ENCODE data around the gene LTK. TPM values are rescaled to one million over a fixed set of nuclear protein-coding genes. Genes with fewer than 3 reads are reported as not detected.

LTK gene
- total RNA-seq, 1 donor from 2014 or later: not detected

DNA sequence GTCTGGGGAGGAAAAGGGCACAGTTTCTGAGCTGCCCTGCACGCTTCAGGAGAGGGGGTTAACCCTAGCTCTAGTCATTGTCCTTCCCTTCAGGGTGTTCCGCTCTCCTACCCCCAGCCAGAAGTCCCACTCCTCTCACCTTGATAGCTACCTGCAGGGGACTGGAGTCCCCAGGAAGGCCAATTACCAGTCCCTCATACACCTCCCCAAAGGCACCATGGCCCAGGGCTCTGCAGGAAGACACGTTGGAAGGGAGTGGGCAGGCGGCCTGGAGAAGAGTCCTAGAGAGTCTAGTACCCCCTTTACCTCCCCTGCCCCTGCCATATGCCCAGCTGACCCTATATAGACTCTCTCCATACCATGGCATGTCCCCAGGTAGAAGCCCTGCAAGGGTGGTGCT is 7.9 kb downstream of the LTK start:
- Mint-ChIP-seq H3K27me3 (ENCODE audit: insufficient read depth, low read depth) (peaks cover 76% of the 10 kb centered on the region), H3K4me1 (peaks cover 8% of the 10 kb centered on the region), H3K27ac (no peak overlapping the region), H3K36me3 (no peaks in the 10 kb centered on the region), H3K9me3 (peaks cover 6% of the 10 kb centered on the region), H3K4me3 (no peak overlapping the region)
- Histone ChIP-seq H3K79me2 (ENCODE audit: low read depth) (no peaks in the 10 kb centered on the region), H3K4me2 (no peak overlapping the region), H3K36me3 (no peaks in the 10 kb centered on the region), H3K4me3 (no peak overlapping the region), H4K20me1 (ENCODE audit: low read depth) (peaks cover 41% of the 10 kb centered on the region), H3K4me1 (peaks cover 21% of the 10 kb centered on the region), H3K27me3 (peaks cover 100% of the 10 kb centered on the region), H3K9me3 (ENCODE audit: low read depth) (no peaks in the 10 kb centered on the region), H3F3A (ENCODE audit: low read depth) (peaks cover 11% of the 10 kb centered on the region), H3K27ac (no peak overlapping the region), H2AFZ (replicated peaks) (no peak overlapping the region), H3K9ac (no peak overlapping the region)
- no peak for DNase-seq (ENCODE audit: low spot score)
- TF ChIP-seq EZH2phosphoT487 (IDR thresholded peaks at IDR 0.05) (no peak), EZH2 (IDR thresholded peaks at IDR 0.05) (no peak)
- TF ChIP-seq, protein P1, sequence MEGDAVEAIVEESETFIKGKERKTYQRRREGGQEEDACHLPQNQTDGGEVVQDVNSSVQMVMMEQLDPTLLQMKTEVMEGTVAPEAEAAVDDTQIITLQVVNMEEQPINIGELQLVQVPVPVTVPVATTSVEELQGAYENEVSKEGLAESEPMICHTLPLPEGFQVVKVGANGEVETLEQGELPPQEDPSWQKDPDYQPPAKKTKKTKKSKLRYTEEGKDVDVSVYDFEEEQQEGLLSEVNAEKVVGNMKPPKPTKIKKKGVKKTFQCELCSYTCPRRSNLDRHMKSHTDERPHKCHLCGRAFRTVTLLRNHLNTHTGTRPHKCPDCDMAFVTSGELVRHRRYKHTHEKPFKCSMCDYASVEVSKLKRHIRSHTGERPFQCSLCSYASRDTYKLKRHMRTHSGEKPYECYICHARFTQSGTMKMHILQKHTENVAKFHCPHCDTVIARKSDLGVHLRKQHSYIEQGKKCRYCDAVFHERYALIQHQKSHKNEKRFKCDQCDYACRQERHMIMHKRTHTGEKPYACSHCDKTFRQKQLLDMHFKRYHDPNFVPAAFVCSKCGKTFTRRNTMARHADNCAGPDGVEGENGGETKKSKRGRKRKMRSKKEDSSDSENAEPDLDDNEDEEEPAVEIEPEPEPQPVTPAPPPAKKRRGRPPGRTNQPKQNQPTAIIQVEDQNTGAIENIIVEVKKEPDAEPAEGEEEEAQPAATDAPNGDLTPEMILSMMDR (IDR thresholded peaks at IDR 0.05): no peak

DNA sequence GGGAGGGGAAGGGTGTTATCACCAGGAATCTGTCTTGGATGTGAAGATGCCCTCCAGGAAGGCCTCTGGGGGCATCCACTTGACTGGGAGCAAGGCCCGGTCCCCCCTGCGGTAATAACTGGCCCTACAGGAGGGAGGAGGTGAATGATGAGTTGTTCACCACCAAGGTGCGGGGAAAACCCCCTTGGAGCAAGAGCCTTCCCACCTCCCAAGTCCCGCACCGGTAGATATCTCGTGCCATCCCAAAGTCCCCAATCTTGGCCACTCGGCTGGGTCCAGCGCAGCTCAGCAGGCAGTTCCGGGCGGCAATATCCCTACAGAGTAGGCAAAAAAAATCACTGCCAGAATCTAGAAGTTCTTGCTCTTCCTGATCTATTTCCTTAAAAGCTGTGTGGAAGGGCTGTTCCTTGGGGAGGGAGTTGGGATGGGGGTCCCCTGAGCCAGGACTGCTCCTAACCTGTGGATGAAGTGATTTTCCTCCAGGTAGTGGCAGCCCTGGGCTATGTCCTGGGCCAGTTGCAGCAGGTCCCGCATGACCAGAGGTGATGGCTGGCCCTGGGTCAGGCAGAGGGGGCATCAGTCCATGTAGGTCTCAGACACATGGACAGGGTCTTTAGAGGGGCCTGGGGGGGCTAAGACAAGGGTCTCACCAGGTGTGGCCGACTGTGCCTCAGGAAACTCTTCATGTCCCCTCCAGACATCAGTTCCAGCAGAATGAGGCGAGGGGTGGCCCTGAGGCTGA is 8.7 kb downstream of the LTK start:
- no peaks in the 10 kb centered on the region for H3K36me3 Mint-ChIP-seq
- Histone ChIP-seq H3K4me3 (no peak overlapping the region), H3K4me1 (peaks cover 21% of the 10 kb centered on the region), H3K27ac (no peak overlapping the region), H3K4me2 (no peak overlapping the region), H3K9me3 (ENCODE audit: low read depth) (no peaks in the 10 kb centered on the region), H2AFZ (replicated peaks) (no peak overlapping the region), H3K9ac (no peak overlapping the region), H3F3A (ENCODE audit: low read depth) (peaks cover 4% of the 10 kb centered on the region), H4K20me1 (ENCODE audit: low read depth) (peaks cover 40% of the 10 kb centered on the region), H3K79me2 (ENCODE audit: low read depth) (no peaks in the 10 kb centered on the region), H3K36me3 (no peaks in the 10 kb centered on the region), H3K27me3 (peaks cover 100% of the 10 kb centered on the region)
- peaks cover 8% of the 10 kb centered on the region for H3K4me1 Mint-ChIP-seq
- H3K27ac Mint-ChIP-seq: no peak overlapping the region
- peaks cover 6% of the 10 kb centered on the region for H3K9me3 Mint-ChIP-seq
- no peak for TF ChIP-seq EZH2phosphoT487 (IDR thresholded peaks at IDR 0.05)
- H3K27me3 Mint-ChIP-seq (ENCODE audit: insufficient read depth, low read depth): peaks cover 76% of the 10 kb centered on the region
- H3K4me3 Mint-ChIP-seq: no peak overlapping the region
- DNase-seq (ENCODE audit: low spot score): no peak

DNA sequence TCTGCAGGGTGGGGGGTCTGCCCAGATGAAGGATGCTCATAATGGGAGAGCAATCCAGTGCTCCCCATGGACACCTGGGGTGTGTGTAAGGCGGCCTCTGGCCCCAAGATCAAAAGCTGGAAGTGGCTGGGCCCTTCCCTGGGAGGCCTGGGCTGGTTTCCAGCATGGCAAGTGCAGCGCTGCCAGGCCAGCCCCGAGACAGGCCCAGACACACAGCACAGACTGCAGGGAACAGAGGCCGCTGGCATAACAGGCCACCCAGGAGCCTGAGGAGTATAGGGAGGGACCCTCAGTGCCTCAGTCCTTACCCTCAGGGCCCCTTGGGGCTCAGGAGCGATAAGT is 10.0 kb downstream of the LTK start:
- H3K9me3 ChIP-seq (ENCODE audit: low read depth): no peaks in the 10 kb centered on the region
- peaks cover 6% of the 10 kb centered on the region for H3K9me3 Mint-ChIP-seq
- no peak for TF ChIP-seq EZH2 (IDR thresholded peaks at IDR 0.05)
- TF ChIP-seq, protein P1 (IDR thresholded peaks at IDR 0.05): no peak
- H3K4me3 ChIP-seq: no peak overlapping the region
- peaks cover 46% of the 10 kb centered on the region for H4K20me1 ChIP-seq (ENCODE audit: low read depth)
- H3K27me3 Mint-ChIP-seq (ENCODE audit: insufficient read depth, low read depth): peaks cover 82% of the 10 kb centered on the region
- H3K4me3 Mint-ChIP-seq: peak overlapping the region; percentile 74
- no peak overlapping the region for H3K27ac Mint-ChIP-seq
- no peaks in the 10 kb centered on the region for H3K36me3 ChIP-seq
- no peaks in the 10 kb centered on the region for H3K36me3 Mint-ChIP-seq
- peaks cover 4% of the 10 kb centered on the region for H3F3A ChIP-seq (ENCODE audit: low read depth)
- H3K4me1 Mint-ChIP-seq: peaks cover 8% of the 10 kb centered on the region
- H2AFZ ChIP-seq (replicated peaks): no peak overlapping the region
- H3K27ac ChIP-seq: no peak overlapping the region
- H3K4me2 ChIP-seq: no peak overlapping the region
- DNase-seq (ENCODE audit: low spot score): no peak
- H3K27me3 ChIP-seq: peaks cover 100% of the 10 kb centered on the region
- no peaks in the 10 kb centered on the region for H3K79me2 ChIP-seq (ENCODE audit: low read depth)
- no peak overlapping the region for H3K9ac ChIP-seq
- peaks cover 21% of the 10 kb centered on the region for H3K4me1 ChIP-seq
